Upper lobe of right lung (tissue), 1 donor: ENCODE measurements around the gene SLC8B1. TPM values are rescaled to one million over a fixed set of nuclear protein-coding genes. Genes with fewer than 3 reads are reported as not detected.

Experiments used
- ATAC-seq: fragments of 200-7000 bp; cut with Tn5 transposase; one replicate; pipeline ENCODE4 v1.9.1; 2020; ENCODE audit warnings: mild to moderate bottlenecking, moderate library complexity
- DNase-seq: peaks from one replicate; pipeline ENCODE4 v3.0.0-alpha.2; 2020
- H3K27ac ChIP-seq: fragments of 200-600 bp; one replicate; pipeline ENCODE4 v1.8.0; 2022
- H3K27me3 ChIP-seq: fragments of 200-600 bp; one replicate; pipeline ENCODE4 v1.8.0; 2022; ENCODE audit warnings: mild to moderate bottlenecking
- H3K36me3 ChIP-seq: fragments of 200-600 bp; one replicate; pipeline ENCODE4 v1.8.0; 2022
- H3K4me1 ChIP-seq: fragments of 200-600 bp; one replicate; pipeline ENCODE4 v1.8.0; 2022
- H3K4me3 ChIP-seq: fragments of 200-600 bp; one replicate; pipeline ENCODE4 v1.8.0; 2022; ENCODE audit warnings: mild to moderate bottlenecking
- H3K9me3 ChIP-seq: fragments of 200-600 bp; one replicate; pipeline ENCODE4 v1.8.0; 2022
- intact Hi-C: fragments of 100-400 bp; cut with DNase I; formaldehyde crosslinking; loops from one replicate; pipeline ENCODE4 v1.11.0; 2022
- microRNA-seq: library from miRNA; unstranded; fragments of <30 nt; microRNA quantifications from one replicate; pipeline ENCODE4 v1.2.0, GENCODE V29; 2020; ENCODE audit warnings: borderline microRNAs expressed
- total RNA-seq: library from RNA; stranded (reverse); fragmentation: NEBNext Ultra II Directional; extraction: Animal tissue kit (Norgen Biotek cat#: 25700); gene quantifications from one replicate; pipeline ENCODE4 v1.2.1, GENCODE V29; 2021
- TF ChIP-seq, protein P1 (sequence below): fragments of 200-600 bp; IDR thresholded peaks from one replicate; pipeline ENCODE4 v1.8.0; 2022; ENCODE audit warnings: antibody characterized with exemption
- donor health status: DM: no; HTN: yes; CAD: no; lungs with severe emphysema.

The SLC8B1 gene
- total RNA-seq, 1 donor from 2014 or later = 42.8 TPM

DNA sequence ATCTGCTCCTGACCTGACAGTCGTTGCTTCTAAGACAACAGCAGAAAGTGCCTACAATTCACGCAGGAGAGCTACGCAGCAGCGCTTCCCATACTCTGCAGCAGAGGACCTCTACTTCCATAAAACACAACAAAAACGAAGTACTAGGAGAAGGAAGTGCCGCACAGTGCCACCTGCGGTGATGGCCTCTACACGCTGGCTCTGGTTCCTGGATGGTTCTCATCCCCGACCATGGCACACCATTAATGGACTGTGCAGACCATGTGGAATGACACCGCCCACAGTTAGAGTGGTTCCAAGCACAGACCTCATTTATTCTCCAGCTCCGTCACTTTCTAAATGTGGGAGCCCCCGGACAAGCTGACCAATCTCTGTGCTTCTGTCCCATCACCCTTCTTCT is 85.4 kb downstream of the SLC8B1 start:
- intact Hi-C loops = no loop called here
- Histone ChIP-seq H3K27ac (no peak overlapping the region), H3K9me3 (no peaks in the 10 kb centered on the region), H3K4me1 (peaks cover 28% of the 10 kb centered on the region), H3K27me3 (no peaks in the 10 kb centered on the region), H3K36me3 (peaks cover 4% of the 10 kb centered on the region), H3K4me3 (no peak overlapping the region)
- ATAC-seq = no peak
- TF ChIP-seq, protein P1, sequence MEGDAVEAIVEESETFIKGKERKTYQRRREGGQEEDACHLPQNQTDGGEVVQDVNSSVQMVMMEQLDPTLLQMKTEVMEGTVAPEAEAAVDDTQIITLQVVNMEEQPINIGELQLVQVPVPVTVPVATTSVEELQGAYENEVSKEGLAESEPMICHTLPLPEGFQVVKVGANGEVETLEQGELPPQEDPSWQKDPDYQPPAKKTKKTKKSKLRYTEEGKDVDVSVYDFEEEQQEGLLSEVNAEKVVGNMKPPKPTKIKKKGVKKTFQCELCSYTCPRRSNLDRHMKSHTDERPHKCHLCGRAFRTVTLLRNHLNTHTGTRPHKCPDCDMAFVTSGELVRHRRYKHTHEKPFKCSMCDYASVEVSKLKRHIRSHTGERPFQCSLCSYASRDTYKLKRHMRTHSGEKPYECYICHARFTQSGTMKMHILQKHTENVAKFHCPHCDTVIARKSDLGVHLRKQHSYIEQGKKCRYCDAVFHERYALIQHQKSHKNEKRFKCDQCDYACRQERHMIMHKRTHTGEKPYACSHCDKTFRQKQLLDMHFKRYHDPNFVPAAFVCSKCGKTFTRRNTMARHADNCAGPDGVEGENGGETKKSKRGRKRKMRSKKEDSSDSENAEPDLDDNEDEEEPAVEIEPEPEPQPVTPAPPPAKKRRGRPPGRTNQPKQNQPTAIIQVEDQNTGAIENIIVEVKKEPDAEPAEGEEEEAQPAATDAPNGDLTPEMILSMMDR = no peak
- DNase-seq = no peak

GRCh38 chr12:113248842-113249435 is 86.0 kb downstream of the SLC8B1 start:
- H3K4me1 ChIP-seq = peaks cover 34% of the 10 kb centered on the region
- H3K27ac ChIP-seq = no peak overlapping the region
- intact Hi-C loops = no loop called here

More at GRCh38 chr12:113248842-113249435, 86.0 kb downstream of the SLC8B1 start:
- DNase-seq (no peak), ATAC-seq (no peak)
- TF ChIP-seq, protein P1 = no peak
- no peaks in the 10 kb centered on the region for H3K27me3 ChIP-seq
- H3K9me3 ChIP-seq = no peaks in the 10 kb centered on the region
- H3K36me3 ChIP-seq = peaks cover 4% of the 10 kb centered on the region
- no peak overlapping the region for H3K4me3 ChIP-seq

Small RNA genes within 50 kb of the gene (microRNA-seq; reads per million reads assigned to microRNA genes)
- gene MIR6762 = not detected

Other genes with a start within 250 kb of the SLC8B1 start
- 0.26 TPM for gene RASAL1, start 199.3 kb downstream of the SLC8B1 start, total RNA-seq
- not detected for gene CFAP73, start 185.4 kb downstream of the SLC8B1 start, total RNA-seq
- gene DDX54, start 149.6 kb downstream of the SLC8B1 start, total RNA-seq = 55.8 TPM
- gene RITA1, start 149.4 kb downstream of the SLC8B1 start, total RNA-seq = 16.4 TPM
- 51.9 TPM for gene TPCN1, start 113.6 kb downstream of the SLC8B1 start, total RNA-seq
- 41.0 TPM for gene PLBD2, start 23.5 kb upstream of the SLC8B1 start, total RNA-seq
- gene SDS, start 68.8 kb upstream of the SLC8B1 start, total RNA-seq = 2.4 TPM
- 10.7 TPM for gene SDSL, start 87.3 kb upstream of the SLC8B1 start, total RNA-seq
- gene LHX5, start 136.8 kb upstream of the SLC8B1 start, total RNA-seq = not detected